GM18867 (cell line): ENCODE measurements around the gene LSM14A.
"Not testable (repeated sequence)": the region's sequence is repeated elsewhere in the genome, so short reads cannot be mapped to it uniquely, and the experiment has no call there.

Experiments
- ATAC-seq: cut with Tn5 transposase; IDR thresholded peaks from one replicate; pipeline ENCODE4 v1.9.1; 2021; ENCODE audit warnings: mild to moderate bottlenecking, moderate library complexity; ENCODE audit not compliant: unreplicated experiment

The LSM14A gene

DNA sequence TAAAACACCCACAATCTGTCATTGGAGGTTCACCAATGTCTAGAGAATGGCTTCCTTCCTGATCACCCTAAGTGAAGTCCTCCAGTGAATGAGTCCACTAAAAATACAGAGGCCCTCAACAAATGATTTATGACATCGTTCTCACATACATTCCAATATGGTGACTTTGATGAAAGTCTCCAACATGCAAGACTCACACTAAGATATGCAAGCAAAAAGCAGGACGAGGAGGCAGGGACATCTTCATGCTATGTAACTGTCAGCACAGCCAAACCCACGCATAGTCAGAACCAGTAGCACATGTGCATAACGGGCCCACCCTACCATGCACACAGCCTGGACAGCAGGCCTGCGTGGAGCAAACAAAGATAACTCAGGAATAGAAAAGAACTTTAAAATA is 16.6 kb upstream of the LSM14A start:
- no peak for ATAC-seq

DNA sequence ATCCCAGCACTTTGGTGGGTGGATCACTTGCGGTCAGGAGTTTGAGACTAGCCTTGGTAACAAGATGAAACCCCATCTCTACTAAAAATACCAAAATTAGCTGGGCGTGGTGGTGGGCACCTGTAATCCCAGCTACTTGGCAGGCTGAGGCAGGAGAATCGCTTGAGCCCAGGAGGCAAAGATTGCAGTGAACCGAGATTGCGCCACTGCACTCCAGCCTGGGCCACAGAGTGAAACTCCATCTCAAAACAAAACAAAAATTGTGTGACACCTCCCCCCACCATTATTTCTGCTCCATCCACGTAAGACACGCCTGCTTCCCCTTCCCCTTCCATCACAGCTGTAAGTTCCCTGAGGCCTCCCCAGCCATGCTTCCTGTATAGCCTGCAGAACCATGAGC is 13.3 kb upstream of the LSM14A start:
- ATAC-seq = not testable (repeated sequence)

DNA sequence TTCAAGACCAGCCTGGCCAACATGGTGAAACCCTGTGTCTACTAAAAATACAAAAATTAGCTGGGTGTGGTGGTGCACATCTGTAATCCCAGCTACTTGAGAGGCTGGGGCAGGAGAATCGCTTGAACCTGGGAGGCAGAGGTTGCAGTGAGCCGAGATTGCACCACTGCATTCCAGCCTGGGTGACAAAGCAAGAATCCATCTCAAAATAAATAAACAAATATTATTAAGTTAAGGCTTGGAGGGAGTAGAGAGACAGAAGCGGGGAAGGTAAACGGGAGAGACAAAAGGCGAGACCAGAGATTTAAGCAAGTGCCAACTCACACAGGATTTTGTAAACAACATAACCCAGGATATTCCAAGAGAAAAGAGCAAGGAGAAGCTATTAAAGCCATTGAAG is 12.8 kb upstream of the LSM14A start:
- ATAC-seq = not testable (repeated sequence)

DNA sequence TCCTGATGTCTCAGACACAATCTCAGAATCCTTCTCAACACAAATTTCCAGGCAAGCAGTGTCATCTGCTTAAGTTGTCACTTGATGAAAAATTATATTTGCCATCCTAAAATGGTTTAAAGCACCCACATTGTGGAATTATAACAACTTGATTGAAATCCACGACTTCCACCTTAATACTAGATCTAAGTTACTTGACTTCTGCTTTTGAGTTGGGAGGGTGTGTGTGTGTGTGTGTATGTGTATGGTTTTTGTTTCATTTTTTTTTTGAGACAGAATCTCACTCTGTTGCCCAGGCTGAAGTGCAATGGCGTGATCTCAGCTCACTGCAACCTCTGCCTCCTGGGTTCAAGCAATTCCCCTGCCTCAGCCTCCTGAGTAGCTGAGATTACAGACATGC is 10.4 kb upstream of the LSM14A start:
- ATAC-seq = not testable (repeated sequence)

DNA sequence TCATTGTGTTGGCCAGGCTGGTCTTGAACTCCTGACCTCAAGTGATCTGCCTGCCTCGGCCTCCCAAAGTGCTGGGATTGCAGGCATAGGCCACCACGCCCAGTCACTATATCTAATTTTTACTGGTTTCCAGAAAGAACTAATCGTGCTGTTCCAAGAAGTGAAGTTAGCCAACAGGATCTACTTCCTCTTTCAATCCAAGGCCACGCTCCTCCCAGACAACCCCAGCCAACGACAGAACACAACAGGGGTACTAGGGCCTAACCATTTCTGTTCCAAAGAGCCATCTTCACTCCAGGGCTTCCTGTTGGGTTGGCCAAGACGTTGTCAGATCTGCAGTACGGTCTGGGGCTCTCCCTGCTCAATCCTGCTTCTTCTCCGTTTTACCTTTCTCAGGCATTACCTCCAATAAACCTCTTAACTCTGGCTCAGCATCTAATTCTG is 7.0 kb upstream of the LSM14A start:
- ATAC-seq = no peak

DNA sequence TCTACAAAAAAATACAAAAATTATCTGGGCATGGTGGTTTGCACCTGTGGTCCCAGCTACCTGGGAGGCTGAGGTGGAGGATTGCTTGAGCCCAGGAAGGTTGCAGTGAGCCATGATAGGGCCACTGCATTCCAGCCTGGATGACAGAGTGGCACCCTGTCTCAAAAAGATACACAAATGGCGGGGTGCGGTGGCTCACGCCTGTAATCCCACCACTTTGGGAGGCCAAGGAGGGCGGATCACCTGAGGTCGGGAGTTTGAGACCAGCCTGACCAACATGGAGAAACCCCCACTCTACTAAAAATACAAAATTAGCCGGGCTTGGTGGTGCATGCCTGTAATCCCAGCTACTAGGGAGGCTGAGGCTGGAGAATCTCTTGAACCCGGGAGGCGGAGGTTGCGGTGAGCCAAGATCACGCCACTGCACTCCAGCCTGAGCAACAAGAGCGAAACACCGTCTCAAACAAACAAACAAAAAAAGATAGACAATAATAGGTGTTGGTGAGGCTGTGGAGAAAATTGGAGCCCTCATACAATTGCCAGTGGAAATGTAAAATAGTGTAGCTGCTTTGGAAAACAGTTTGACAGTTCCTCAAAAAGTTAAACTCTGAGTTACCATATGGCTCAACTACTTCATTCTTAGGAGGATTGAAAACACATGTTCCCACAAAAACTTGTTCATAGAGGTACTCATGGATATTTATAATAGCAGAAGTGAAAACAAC is 2.7 kb upstream of the LSM14A start:
- ATAC-seq = not testable (repeated sequence)

DNA sequence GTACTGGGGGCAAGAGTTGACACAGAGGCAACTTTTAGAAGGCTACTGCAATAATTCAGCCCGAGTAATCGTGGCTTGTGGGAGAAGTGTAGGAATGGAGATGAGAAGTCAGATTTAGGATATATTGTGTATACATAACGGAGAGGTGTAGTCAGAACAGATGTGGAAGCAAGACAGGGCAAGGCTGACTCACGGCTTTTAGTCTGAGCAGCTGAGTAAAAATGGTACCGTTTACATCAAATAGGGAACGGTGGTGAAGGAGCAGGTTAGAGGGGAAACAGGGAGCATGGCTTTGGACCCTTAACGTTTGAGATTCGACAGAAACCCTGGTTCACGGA is 796 bp upstream of the LSM14A start:
- ATAC-seq = peak; percentile 14

DNA sequence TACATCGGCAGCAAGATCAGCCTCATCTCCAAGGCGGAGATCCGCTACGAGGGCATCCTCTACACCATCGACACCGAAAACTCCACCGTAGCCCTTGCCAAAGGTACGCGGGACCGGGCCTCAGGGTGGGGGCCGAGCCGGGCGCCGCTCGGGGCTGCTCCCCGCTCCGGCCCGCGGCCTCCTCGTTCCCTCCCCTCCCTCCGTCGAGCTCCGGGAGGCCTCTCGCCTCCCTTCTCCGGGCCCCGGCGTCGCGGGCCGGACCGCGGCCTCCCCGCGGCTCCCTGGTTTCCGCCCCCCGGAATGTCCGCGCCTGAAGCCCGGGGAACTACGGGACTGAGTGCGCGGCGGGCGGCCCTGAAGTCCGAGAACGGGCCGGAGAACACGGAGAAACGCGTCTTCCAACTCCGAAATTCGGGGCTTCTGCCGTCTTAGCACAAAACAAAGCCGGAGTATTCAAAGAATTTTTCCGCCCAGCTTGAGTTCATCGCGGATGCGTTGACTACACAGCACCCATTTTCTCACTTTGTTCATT is 423 bp downstream of the LSM14A start:
- ATAC-seq = peak; percentile 31

DNA sequence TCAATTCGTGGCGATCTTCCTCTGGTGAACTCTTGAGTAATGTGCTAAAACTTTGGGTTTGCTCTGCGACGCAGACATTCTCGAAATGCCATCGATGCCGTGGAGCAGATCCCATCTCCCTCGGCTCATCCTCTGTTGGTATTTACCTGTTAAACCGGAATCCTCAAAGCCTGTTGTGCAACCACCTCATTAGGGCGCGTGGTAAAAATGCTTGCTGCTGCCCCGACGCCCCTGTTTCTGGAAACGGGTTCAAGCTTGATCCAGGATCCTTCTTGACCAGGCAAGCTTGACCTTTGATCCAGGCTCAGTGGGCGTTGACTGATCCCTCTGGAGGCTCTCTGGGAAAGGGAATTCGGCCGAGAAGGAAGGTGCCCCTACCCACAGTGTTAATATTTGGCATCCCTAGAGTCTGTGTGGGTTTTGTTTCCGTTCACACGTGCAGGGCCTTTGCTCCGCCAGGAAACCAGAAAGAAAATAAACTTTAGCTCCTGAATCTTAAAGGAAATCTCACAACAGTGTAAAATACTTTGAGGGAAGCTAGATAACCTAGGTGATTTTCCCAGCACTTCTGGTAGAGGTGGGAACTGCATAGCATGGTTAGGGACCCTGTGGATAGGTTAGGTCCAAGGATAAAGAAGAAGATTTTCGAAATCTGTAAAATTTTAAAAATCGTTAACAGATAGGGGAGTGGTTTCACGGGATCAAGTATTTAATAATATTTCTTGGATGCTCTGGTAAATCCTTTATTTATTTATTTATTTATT is 1.1 kb downstream of the LSM14A start:
- no peak for ATAC-seq

DNA sequence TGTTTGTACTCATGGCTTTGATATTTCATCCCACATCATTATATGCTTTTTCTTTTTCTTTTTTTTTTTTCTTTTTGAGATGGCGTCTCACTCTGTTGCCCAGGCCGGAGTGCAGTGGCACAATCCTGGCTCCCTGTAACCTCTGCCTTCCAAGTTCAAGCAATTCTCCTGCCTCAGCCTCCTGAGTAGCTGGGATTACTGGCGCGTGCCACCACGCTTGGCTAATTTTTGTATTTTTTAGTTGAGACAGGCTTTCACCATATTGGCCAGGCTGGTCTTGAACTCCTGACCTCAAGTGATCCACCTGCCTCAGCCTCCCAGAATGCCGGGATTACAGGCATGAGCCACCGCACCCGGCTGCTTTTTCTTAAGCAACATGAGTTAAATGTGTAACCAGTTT is 2.9 kb downstream of the LSM14A start:
- not testable (repeated sequence) for ATAC-seq

DNA sequence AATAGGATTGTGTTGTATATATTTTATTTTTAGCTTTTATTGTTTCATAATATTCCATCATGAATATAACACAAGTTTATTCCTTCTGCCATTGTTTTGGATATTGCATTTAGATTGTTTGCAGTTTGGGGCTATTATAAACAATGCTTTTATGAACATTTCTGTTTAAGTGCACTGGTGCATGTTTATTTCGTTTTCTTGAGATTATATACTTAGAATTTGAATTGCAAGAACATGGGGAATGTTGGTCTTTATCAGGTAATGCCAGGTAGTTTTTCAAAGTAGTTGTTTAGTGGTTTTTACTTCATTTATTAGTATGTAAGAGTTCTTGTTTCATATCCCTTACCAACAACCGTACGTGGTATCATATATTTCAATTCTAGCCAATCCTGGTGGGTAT is 4.3 kb downstream of the LSM14A start:
- no peak for ATAC-seq

DNA sequence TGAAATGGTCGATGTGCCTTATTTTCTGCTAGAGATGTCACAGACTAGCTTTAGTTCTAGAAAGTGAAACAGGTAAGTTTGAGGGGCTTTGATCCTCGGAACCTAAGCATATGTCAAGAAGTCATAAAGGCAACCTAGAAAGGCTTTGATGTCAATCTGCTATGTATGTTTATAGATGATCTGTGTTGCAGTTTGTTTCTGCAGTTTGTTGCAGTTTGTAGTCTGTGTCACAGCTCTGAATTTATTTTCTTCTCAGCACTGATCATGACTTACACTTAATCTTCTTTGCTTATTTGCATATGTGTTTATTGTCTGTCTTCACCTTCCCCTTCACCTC is 5.9 kb downstream of the LSM14A start:
- no peak for ATAC-seq

DNA sequence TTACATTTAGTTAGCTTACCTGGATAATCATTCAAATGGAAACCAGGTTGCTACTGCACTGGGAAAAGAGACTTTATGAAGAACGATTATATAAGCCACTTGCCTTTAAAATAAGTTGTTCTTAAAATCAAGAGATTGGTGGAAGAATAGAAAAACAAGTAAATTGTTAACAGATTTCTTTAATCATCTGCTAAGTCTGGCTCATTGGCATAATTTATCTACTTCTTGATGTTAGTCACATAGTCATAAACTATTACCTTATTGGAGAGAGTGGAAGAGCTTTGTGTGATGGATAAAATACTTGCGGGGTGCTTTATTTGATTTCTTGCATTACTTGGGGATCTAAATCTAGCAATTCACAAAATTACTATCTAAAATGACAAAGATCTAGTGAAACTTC is 6.8 kb downstream of the LSM14A start:
- no peak for ATAC-seq

DNA sequence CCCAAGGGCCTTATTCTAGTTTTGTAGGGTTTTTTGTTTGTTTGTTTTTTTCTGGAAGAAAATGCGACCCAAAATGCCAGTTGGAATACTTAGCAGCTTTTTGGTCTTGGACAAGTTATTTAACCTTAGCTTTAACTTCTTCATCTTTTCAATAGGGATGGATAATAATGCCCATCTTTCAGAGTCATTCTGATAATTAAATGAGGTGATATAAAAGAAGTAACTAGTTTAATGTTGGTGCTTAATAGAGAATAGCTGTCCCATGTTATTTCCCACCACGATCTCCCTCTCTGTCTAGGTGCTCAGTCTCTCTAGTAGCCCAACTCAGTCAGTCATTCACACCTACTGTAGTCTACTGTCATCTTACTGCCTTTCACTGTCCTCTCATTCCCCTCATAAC is 8.0 kb downstream of the LSM14A start:
- no peak for ATAC-seq

DNA sequence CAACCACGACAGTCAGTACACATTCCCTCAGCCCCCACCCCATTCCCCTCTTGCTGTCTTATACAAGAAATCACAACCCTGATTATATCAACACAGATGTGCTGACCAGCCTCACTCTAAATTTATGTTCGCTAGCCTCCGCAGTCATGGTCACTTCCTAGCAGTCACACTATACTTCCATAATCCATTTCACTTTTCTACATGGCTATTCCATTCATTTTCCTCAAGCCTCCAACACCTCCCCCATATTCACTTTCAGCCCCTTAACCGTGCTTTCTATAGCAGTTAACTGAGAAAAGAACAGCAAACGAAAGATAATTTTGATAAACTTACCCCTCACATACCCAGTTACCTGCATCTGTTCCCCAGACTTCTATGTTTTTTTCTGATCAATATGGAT is 8.4 kb downstream of the LSM14A start:
- ATAC-seq = no peak

DNA sequence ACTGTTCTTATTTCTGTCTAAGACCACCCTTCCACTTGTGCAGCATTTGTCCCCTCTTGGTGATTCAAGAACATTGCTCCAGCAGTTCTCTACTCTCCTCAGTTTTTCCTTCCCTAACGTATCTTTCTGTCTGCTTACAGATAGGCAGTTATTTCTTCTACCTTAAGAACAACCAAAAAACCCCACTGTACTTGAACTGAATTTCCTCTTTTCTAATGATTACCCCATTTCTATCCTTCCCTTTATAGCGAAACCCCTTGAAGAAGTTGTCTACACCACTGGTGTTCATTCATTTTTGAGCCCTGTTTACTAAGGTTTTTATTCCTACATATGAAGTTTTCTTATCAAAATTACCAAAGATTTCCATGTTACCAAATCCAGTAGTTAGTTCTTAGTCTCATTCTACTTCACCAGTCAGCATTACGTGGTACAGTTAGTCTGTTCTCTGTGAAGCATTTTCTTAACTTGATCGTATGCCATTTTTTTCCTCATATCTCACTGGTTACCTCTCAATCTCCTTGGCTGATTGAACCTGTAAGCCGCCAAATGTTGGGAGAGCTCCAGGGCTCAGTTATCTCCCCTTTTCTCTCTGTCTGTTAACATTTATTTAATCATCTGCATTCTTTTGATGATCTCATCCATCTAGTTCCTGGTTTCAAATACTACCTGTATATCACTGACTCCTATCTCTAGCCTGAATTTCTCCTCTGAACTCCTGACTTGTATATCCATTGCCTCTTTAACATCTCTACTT is 9.0 kb downstream of the LSM14A start:
- ATAC-seq = no peak

DNA sequence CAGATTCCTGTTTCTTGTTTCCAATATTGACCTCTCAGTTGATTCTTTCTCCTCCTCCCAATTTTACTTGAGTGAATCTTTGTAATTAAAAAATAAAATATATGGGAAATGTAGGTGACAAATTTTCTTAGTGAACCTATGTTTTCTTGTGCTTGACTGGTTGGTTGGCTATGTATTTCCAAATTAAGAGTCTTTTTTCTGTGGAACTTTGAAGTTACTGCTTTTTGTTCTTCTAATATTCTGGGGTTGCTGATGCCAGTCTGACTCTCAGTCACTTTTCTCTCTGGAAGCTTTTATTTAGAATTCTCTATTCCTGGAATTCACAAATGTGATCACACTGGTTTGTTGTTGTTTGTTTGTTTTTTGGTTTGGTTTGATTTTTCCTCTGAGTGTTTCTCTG is 9.8 kb downstream of the LSM14A start:
- no peak for ATAC-seq

DNA sequence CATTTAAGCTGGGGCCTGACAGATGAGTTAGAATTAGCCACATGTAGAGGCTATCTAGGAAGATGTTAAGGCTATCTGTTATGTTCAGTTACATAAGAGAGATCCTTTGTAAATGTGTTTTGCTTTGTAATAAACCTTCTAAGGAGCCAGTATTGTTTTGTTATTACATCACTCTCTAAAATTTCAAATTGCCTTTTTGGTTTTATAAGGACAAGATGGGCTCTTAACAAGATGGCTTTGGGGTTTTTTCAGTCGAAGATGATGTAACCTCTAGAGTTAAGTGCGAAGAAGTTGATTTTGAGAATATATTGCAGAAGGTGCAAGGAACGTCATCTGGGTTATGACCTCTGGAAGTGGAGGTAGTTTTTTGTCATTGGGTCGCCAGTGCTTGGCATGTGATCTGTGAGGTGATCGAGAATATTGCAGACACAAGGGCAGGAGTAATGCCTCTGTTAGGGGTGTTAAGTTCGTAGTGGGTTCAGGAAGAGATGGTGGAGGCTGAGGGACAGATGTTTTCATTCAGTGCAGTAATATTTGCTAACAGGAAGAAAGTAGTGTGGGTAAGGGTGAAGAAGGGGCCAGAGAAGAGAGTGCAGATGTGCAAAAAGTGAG is 12.7 kb downstream of the LSM14A start:
- ATAC-seq = no peak

DNA sequence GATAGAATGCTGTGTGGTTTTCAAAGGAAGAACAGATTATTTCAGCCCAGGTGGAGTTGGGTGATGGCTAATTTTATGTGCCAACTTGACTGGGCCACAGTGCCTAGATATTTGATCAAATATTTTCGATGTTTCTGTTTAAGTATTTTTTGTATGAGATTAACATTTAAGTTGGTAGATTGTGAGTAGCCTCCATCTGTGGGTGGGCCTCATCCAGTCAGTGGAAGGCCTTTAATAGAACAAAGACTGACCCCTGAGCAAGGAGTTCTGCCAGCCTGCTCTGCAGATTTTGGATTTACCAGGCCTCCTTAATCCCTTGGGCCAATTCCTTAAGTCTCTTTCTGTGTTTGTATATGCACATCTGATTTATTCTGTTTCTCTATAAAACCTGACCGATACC is 13.9 kb downstream of the LSM14A start:
- no peak for ATAC-seq

DNA sequence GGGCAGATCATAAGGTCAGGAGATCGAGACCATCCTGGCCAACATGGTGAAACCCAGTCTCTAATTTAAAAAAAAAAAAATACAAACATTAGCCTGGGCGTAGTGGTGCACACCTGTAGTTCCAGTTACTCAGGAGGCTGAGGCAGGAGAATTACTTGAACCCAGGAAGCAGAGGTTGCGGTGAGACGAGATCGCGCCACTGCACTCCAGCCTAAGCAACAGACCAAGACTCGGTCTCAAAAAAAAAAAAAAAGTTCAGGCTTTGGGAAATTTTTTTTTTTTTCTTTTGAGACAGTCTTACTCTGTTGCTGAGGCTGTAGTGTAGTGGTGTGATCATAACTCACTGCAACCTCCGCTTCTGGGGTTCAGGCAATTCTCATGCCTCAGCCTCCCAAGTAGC is 14.7 kb downstream of the LSM14A start:
- ATAC-seq = no peak

DNA sequence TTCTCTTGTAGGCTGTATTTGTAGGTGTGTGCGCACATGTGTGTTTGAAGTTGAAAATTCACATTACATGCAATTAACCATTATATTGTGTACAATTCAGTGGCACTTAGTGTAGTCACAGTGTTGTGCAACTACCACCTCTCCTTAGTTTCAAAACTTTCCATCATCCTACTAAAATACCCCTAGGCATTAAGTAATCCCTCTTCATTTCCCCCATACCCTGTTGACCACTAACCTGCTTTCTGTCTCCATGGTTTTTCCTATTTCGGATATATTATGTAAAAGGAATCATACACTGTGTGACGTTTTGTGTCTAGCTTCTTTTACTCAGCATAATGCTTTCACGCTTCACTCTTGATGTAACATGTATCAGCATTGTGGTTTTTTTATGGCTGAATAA is 16.1 kb downstream of the LSM14A start:
- no peak for ATAC-seq
